ENCODE measurements around the gene RBM42. TPM values are rescaled to one million over a fixed set of nuclear protein-coding genes. Genes with fewer than 3 reads are reported as not detected.

RBM42 gene
- total and polyA plus RNA-seq, 2 of the 13 experiments (the other 11 are each of a cell fraction or from before 2014, with no cell fraction given), result 27.2 to 55.3 TPM

GRCh38 chr19:35628565-35629331 lies at the start of gene RBM42 (continued):
- 0 out of 2 replicates have a peak, but pooled peaks have one; percentile 13 for TF ChIP-seq ZNF614 (CRISPR knock-in tag; IDR thresholded peaks at IDR 0.05; ENCODE audit: borderline replicate concordance)
- no peak for TF ChIP-seq PHF5A (CRISPR knock-in tag; IDR thresholded peaks at IDR 0.05; ENCODE audit: low read depth, unreplicated experiment)
- TF ChIP-seq, protein P1, sequence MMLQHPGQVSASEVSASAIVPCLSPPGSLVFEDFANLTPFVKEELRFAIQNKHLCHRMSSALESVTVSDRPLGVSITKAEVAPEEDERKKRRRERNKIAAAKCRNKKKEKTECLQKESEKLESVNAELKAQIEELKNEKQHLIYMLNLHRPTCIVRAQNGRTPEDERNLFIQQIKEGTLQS (CRISPR knock-in tag; IDR thresholded peaks at IDR 0.05), result peak; percentile 54; the same call in 1 of the 2 replicates
- TF ChIP-seq ZNF782 (CRISPR knock-in tag; IDR thresholded peaks at IDR 0.05; ENCODE audit: borderline replicate concordance), result peak; percentile 29; the same call in 1 of the 2 replicates
- TF ChIP-seq ZNF550 (CRISPR knock-in tag; IDR thresholded peaks at IDR 0.05; ENCODE audit: borderline replicate concordance), result no peak
- no peak for TF ChIP-seq AGO1 (IDR thresholded peaks at IDR 0.05; ENCODE audit: low read depth, low read length, poor library complexity, severe bottlenecking)
- TF ChIP-seq GZF1 (CRISPR knock-in tag; IDR thresholded peaks at IDR 0.05), result no peak
- TF ChIP-seq TMF1 (CRISPR knock-in tag; IDR thresholded peaks at IDR 0.05; ENCODE audit: low read depth), result no peak
- TF ChIP-seq NFE2 (CRISPR knock-in tag; IDR thresholded peaks at IDR 0.05), result no peak
- TF ChIP-seq, protein P2, sequence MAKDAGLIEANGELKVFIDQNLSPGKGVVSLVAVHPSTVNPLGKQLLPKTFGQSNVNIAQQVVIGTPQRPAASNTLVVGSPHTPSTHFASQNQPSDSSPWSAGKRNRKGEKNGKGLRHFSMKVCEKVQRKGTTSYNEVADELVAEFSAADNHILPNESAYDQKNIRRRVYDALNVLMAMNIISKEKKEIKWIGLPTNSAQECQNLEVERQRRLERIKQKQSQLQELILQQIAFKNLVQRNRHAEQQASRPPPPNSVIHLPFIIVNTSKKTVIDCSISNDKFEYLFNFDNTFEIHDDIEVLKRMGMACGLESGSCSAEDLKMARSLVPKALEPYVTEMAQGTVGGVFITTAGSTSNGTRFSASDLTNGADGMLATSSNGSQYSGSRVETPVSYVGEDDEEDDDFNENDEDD (CRISPR knock-in tag; IDR thresholded peaks at IDR 0.05; ENCODE audit: borderline replicate concordance), result peak; percentile 57; the same call in 1 of the 2 replicates
- peak; percentile 75 for TF ChIP-seq ZGPAT (CRISPR knock-in tag; IDR thresholded peaks at IDR 0.05)
- no peak for TF ChIP-seq PHB2 (IDR thresholded peaks at IDR 0.05; ENCODE audit: partially characterized antibody)
- TF ChIP-seq ZNF615 (CRISPR knock-in tag; IDR thresholded peaks at IDR 0.05; ENCODE audit: borderline replicate concordance), result no peak
- no peak for TF ChIP-seq ZNF256 (CRISPR knock-in tag; conservative IDR thresholded peaks at IDR 0.05)
- no peak for TF ChIP-seq SNAPC5 (CRISPR knock-in tag; IDR thresholded peaks at IDR 0.05; ENCODE audit: borderline replicate concordance)
- peak; percentile 85; the same call in 1 of the 2 replicates for TF ChIP-seq ZNF788 (CRISPR knock-in tag; IDR thresholded peaks at IDR 0.05; ENCODE audit: borderline replicate concordance)
- TF ChIP-seq ELK4 (CRISPR knock-in tag; IDR thresholded peaks at IDR 0.05; ENCODE audit: borderline replicate concordance), result no peak
- TF ChIP-seq ARNT (IDR thresholded peaks at IDR 0.05), result no peak
- TF ChIP-seq ZNF547 (CRISPR knock-in tag; IDR thresholded peaks at IDR 0.05), result 0 out of 2 replicates have a peak, but pooled peaks have one; percentile 3
- 0 out of 2 replicates have a peak, but pooled peaks have one; percentile 24 for TF ChIP-seq TGIF2 (CRISPR knock-in tag; IDR thresholded peaks at IDR 0.05)
- TF ChIP-seq ZBTB46 (CRISPR knock-in tag; IDR thresholded peaks at IDR 0.05; ENCODE audit: borderline replicate concordance), result no peak
- TF ChIP-seq JUND (CRISPR knock-in tag; IDR thresholded peaks at IDR 0.05), result peak; percentile 65; the same call in 1 of the 2 replicates
- no peak for TF ChIP-seq ZNF549 (CRISPR knock-in tag; IDR thresholded peaks at IDR 0.05)
